ENCODE results near the gene CCSAP. TPM values are rescaled to one million over a fixed set of nuclear protein-coding genes. Genes with fewer than 3 reads are reported as not detected.

The CCSAP gene
- total and polyA plus RNA-seq, 2 of the 13 experiments (the other 11 are each of a cell fraction or from before 2014, with no cell fraction given): 3.7 to 9.0 TPM

DNA sequence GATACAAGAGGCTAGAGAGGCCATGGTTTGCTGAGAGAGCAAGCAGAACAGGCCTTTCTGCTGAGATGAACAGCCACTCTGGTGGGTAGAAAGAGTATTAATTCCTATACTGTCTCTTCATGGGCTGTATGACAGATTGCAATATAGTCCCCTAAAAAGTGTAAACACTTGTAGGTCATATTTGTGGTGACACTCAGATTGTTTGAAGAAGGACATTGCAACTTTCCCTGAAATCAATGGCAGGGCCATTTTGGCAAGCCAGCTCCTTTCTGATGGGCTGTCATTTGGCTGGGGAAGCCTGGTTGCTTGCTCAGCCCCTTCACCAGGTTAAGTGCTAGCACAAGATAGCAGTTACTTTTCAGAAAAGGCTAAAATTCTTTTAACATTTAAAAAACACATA is 44.4 kb downstream of the CCSAP start (continued):
- TF ChIP-seq HMG20B (CRISPR knock-in tag; conservative IDR thresholded peaks at IDR 0.05) (no peak), ZIK1 (CRISPR knock-in tag; IDR thresholded peaks at IDR 0.05; ENCODE audit: borderline replicate concordance, low read depth) (no peak), ZNF775 (CRISPR knock-in tag; IDR thresholded peaks at IDR 0.05; ENCODE audit: borderline replicate concordance) (no peak), ZNF563 (CRISPR knock-in tag; IDR thresholded peaks at IDR 0.05) (no peak), HNF4A (CRISPR knock-in tag; IDR thresholded peaks at IDR 0.05) (0 out of 2 replicates have a peak, but pooled peaks have one; percentile 30), NFRKB (IDR thresholded peaks at IDR 0.05) (no peak), PHF21A (CRISPR knock-in tag; IDR thresholded peaks at IDR 0.05) (no peak), NR2F1 (CRISPR knock-in tag; IDR thresholded peaks at IDR 0.05) (peak in 1 of 2 experiments; percentile 30; a peak in 1 of 4 replicates), ZNF235 (CRISPR knock-in tag; IDR thresholded peaks at IDR 0.05; ENCODE audit: borderline replicate concordance) (no peak), CAMTA2 (CRISPR knock-in tag; IDR thresholded peaks at IDR 0.05; ENCODE audit: borderline replicate concordance) (no peak), ZFP82 (CRISPR knock-in tag; IDR thresholded peaks at IDR 0.05; ENCODE audit: borderline replicate concordance) (0 out of 2 replicates have a peak, but pooled peaks have one; percentile 4), ZNF205 (CRISPR knock-in tag; IDR thresholded peaks at IDR 0.05) (no peak), EP300 (IDR thresholded peaks at IDR 0.05; ENCODE audit: low read depth in 2 of 2, low read length in 2 of 2) (peak in 1 of 2 experiments; percentile 46; a peak in 1 of 4 replicates), EP300 (CRISPR knock-in tag; IDR thresholded peaks at IDR 0.05; ENCODE audit: borderline replicate concordance) (no peak), ZNF878 (CRISPR knock-in tag; IDR thresholded peaks at IDR 0.05) (no peak), TEAD2 (CRISPR knock-in tag; IDR thresholded peaks at IDR 0.05) (no peak)
- TF ChIP-seq, protein P1, sequence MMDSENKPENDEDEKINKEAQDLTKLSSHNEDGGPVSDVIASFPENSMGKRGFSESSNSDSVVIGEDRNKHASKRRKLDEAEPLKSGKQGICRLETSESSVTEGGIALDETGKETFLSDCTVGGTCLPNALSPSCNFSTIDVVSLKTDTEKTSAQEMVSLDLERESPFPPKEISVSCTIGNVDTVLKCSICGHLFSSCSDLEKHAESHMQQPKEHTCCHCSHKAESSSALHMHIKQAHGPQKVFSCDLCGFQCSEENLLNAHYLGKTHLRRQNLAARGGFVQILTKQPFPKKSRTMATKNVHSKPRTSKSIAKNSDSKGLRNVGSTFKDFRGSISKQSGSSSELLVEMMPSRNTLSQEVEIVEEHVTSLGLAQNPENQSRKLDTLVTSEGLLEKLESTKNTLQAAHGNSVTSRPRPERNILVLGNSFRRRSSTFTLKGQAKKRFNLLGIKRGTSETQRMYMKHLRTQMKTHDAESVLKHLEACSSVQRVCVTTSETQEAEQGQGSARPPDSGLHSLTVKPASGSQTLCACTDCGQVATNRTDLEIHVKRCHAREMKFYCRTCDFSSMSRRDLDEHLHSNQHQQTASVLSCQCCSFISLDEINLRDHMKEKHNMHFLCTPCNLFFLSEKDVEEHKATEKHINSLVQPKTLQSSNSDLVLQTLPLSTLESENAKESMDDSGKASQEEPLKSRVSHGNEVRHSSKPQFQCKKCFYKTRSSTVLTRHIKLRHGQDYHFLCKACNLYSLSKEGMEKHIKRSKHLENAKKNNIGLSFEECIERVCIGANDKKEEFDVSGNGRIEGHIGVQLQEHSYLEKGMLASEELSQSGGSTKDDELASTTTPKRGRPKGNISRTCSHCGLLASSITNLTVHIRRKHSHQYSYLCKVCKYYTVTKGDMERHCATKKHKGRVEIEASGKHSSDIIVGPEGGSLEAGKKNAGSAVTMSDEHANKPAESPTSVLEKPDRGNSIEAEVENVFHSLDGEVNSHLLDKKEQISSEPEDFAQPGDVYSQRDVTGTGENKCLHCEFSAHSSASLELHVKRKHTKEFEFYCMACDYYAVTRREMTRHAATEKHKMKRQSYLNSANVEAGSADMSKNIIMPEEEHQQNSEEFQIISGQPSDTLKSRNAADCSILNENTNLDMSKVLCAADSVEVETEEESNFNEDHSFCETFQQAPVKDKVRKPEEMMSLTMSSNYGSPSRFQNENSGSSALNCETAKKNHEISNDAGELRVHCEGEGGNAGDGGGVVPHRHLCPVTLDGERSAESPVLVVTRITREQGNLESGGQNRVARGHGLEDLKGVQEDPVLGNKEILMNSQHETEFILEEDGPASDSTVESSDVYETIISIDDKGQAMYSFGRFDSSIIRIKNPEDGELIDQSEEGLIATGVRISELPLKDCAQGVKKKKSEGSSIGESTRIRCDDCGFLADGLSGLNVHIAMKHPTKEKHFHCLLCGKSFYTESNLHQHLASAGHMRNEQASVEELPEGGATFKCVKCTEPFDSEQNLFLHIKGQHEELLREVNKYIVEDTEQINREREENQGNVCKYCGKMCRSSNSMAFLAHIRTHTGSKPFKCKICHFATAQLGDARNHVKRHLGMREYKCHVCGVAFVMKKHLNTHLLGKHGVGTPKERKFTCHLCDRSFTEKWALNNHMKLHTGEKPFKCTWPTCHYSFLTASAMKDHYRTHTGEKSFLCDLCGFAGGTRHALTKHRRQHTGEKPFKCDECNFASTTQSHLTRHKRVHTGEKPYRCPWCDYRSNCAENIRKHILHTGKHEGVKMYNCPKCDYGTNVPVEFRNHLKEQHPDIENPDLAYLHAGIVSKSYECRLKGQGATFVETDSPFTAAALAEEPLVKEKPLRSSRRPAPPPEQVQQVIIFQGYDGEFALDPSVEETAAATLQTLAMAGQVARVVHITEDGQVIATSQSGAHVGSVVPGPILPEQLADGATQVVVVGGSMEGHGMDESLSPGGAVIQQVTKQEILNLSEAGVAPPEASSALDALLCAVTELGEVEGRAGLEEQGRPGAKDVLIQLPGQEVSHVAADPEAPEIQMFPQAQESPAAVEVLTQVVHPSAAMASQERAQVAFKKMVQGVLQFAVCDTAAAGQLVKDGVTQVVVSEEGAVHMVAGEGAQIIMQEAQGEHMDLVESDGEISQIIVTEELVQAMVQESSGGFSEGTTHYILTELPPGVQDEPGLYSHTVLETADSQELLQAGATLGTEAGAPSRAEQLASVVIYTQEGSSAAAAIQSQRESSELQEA (CRISPR knock-in tag; IDR thresholded peaks at IDR 0.05; ENCODE audit: not compliant biosample characterization): no peak
- TF ChIP-seq, protein P2, sequence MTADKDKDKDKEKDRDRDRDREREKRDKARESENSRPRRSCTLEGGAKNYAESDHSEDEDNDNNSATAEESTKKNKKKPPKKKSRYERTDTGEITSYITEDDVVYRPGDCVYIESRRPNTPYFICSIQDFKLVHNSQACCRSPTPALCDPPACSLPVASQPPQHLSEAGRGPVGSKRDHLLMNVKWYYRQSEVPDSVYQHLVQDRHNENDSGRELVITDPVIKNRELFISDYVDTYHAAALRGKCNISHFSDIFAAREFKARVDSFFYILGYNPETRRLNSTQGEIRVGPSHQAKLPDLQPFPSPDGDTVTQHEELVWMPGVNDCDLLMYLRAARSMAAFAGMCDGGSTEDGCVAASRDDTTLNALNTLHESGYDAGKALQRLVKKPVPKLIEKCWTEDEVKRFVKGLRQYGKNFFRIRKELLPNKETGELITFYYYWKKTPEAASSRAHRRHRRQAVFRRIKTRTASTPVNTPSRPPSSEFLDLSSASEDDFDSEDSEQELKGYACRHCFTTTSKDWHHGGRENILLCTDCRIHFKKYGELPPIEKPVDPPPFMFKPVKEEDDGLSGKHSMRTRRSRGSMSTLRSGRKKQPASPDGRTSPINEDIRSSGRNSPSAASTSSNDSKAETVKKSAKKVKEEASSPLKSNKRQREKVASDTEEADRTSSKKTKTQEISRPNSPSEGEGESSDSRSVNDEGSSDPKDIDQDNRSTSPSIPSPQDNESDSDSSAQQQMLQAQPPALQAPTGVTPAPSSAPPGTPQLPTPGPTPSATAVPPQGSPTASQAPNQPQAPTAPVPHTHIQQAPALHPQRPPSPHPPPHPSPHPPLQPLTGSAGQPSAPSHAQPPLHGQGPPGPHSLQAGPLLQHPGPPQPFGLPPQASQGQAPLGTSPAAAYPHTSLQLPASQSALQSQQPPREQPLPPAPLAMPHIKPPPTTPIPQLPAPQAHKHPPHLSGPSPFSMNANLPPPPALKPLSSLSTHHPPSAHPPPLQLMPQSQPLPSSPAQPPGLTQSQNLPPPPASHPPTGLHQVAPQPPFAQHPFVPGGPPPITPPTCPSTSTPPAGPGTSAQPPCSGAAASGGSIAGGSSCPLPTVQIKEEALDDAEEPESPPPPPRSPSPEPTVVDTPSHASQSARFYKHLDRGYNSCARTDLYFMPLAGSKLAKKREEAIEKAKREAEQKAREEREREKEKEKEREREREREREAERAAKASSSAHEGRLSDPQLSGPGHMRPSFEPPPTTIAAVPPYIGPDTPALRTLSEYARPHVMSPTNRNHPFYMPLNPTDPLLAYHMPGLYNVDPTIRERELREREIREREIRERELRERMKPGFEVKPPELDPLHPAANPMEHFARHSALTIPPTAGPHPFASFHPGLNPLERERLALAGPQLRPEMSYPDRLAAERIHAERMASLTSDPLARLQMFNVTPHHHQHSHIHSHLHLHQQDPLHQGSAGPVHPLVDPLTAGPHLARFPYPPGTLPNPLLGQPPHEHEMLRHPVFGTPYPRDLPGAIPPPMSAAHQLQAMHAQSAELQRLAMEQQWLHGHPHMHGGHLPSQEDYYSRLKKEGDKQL (CRISPR knock-in tag; IDR thresholded peaks at IDR 0.05; ENCODE audit: low read depth): no peak
